Endodermal cell (in vitro differentiated cells): ENCODE results near the gene IL16. TPM values are rescaled to one million over a fixed set of nuclear protein-coding genes. Genes with fewer than 3 reads are reported as not detected.

Source experiments
- DNase-seq: peaks from one replicate; pipeline ENCODE4 v3.0.0-alpha.2; 2017
- H3K27ac ChIP-seq: 2 replicates; pipeline ENCODE4 v1.5.1; 2013; ENCODE audit warnings: mild to moderate bottlenecking, low read depth, low read length, moderate library complexity
- H3K27me3 ChIP-seq: 2 replicates; pipeline ENCODE4 v1.6.1; 2013; ENCODE audit warnings: mild to moderate bottlenecking, low read length, moderate library complexity; ENCODE audit not compliant: insufficient read depth, control insufficient read depth, poor library complexity, severe bottlenecking
- H3K36me3 ChIP-seq: 2 replicates; pipeline ENCODE4 v1.7.0; 2013; ENCODE audit warnings: mild to moderate bottlenecking, low read length, moderate library complexity; ENCODE audit not compliant: control insufficient read depth, insufficient read depth
- H3K4me1 ChIP-seq: one replicate; pipeline ENCODE4 v1.7.0; 2013; ENCODE audit warnings: low read length; ENCODE audit not compliant: control insufficient read depth, insufficient read depth
- H3K4me3 ChIP-seq: 2 replicates; pipeline ENCODE4 v1.5.1; 2013; ENCODE audit warnings: mild to moderate bottlenecking, low read length, moderate library complexity
- H3K9ac ChIP-seq: 2 replicates; pipeline ENCODE4 v1.6.1; 2013; ENCODE audit warnings: mild to moderate bottlenecking, low read length, moderate library complexity; ENCODE audit not compliant: poor library complexity, severe bottlenecking; ENCODE audit errors: extremely low read depth
- H3K9me3 ChIP-seq: 2 replicates; pipeline ENCODE4 v1.6.1; 2013; ENCODE audit warnings: mild to moderate bottlenecking, low read length, moderate library complexity; ENCODE audit not compliant: control insufficient read depth
- H3K27ac Mint-ChIP-seq: 2 replicates; pipeline ENCODE4 v1.8.0; 2020; ENCODE audit warnings: mixed read lengths
- H3K27me3 Mint-ChIP-seq: 2 replicates; pipeline ENCODE4 v1.8.0; 2021; ENCODE audit warnings: mild to moderate bottlenecking, mixed read lengths; ENCODE audit not compliant: insufficient read depth
- H3K36me3 Mint-ChIP-seq: 2 replicates; pipeline ENCODE4 v1.8.0; 2020; ENCODE audit warnings: low read depth, mixed read lengths
- H3K4me1 Mint-ChIP-seq: 2 replicates; pipeline ENCODE4 v1.8.0; 2020; ENCODE audit warnings: mixed read lengths
- H3K4me3 Mint-ChIP-seq: 2 replicates; pipeline ENCODE4 v1.8.0; 2020; ENCODE audit warnings: mild to moderate bottlenecking, moderate library complexity, mixed read lengths
- H3K9me3 Mint-ChIP-seq: 2 replicates; pipeline ENCODE4 v1.8.0; 2020; ENCODE audit warnings: mild to moderate bottlenecking, mixed read lengths
- CTCF ChIP-seq: fragments of 200-600 bp; sonication (generic); conservative IDR thresholded peaks from 2 replicates; pipeline ENCODE4 v1.5.0; 2021; ENCODE audit warnings: antibody characterized with exemption, mild to moderate bottlenecking
- WGBS, 2 experiments: methylation state at CpG; one replicate each; pipeline versions ENCODE4 v1.1.5 to v1.1.7; 2013; ENCODE audit warnings: missing lambda C conversion rate in 2 of 2, mixed read lengths in 1 of 2; ENCODE audit not compliant: insufficient coverage in 1 of 2, insufficient read length in 1 of 2; 5-methylcytosine and 5-hydroxymethylcytosine counted together
- total RNA-seq, 2 donors: library from RNA; stranded (reverse); fragmentation: NEBNext Ultra II Directional in 1 of 2; extraction: Animal tissue kit (Norgen Biotek cat#: 25700) in 1 of 2; gene quantifications; 2 replicates in 1 of 2; 3 replicates in 1 of 2; pipeline ENCODE4 v1.2.1, GENCODE V29; 2021

The IL16 gene
- total RNA-seq, 2 donors from 2014 or later, result 0.13 to 0.24 TPM

GRCh38 chr15:81309647-81310450 lies 113.2 kb downstream of the IL16 start:
- H3K27me3 ChIP-seq, result no peaks in the 10 kb centered on the region
- no peak overlapping the region for H3K4me3 ChIP-seq
- no peak for TF ChIP-seq CTCF
- no peak overlapping the region for H3K27ac Mint-ChIP-seq
- no peaks in the 10 kb centered on the region for H3K9me3 ChIP-seq
- no peaks in the 10 kb centered on the region for H3K27me3 Mint-ChIP-seq
- no peaks in the 10 kb centered on the region for H3K4me1 Mint-ChIP-seq
- H3K9ac ChIP-seq, result no peak overlapping the region
- H3K9me3 Mint-ChIP-seq, result no peaks in the 10 kb centered on the region
- 91 to 94% methylated on average over 5 to 8 of the region's 8 CpGs for WGBS, 2 experiments
- H3K36me3 ChIP-seq, result no peaks in the 10 kb centered on the region
- no peaks in the 10 kb centered on the region for H3K4me1 ChIP-seq
- no peak overlapping the region for H3K27ac ChIP-seq
- no peak overlapping the region for H3K4me3 Mint-ChIP-seq
- H3K36me3 Mint-ChIP-seq, result no peaks in the 10 kb centered on the region
- no peak for DNase-seq

- Histone ChIP-seq H3K9ac (no peak overlapping the region), H3K27me3 (no peaks in the 10 kb centered on the region), H3K9me3 (no peaks in the 10 kb centered on the region), H3K4me3 (no peak overlapping the region), H3K27ac (no peak overlapping the region), H3K4me1 (no peaks in the 10 kb centered on the region), H3K36me3 (no peaks in the 10 kb centered on the region)
- no peaks in the 10 kb centered on the region for H3K36me3 Mint-ChIP-seq
- no peaks in the 10 kb centered on the region for H3K27me3 Mint-ChIP-seq
- no peaks in the 10 kb centered on the region for H3K9me3 Mint-ChIP-seq
- H3K4me1 Mint-ChIP-seq, result no peaks in the 10 kb centered on the region
- 83 to 91% methylated on average over 3 to 5 of the region's 5 CpGs for whole genome bisulfite sequencing, 2 experiments
- H3K27ac Mint-ChIP-seq, result no peak overlapping the region
- DNase-seq, result no peak
- no peak for TF ChIP-seq CTCF
- no peak overlapping the region for H3K4me3 Mint-ChIP-seq
Observed at GRCh38 chr15:81310480-81310879, 113.8 kb downstream of the IL16 start.

GRCh38 chr15:81311752-81312464 lies 115.2 kb downstream of the IL16 start:
- Histone ChIP-seq H3K9me3 (no peaks in the 10 kb centered on the region), H3K27ac (no peak overlapping the region), H3K27me3 (no peaks in the 10 kb centered on the region), H3K9ac (no peak overlapping the region), H3K4me1 (no peaks in the 10 kb centered on the region), H3K4me3 (no peak overlapping the region), H3K36me3 (no peaks in the 10 kb centered on the region)
- Mint-ChIP-seq H3K36me3 (no peaks in the 10 kb centered on the region), H3K9me3 (no peaks in the 10 kb centered on the region), H3K4me3 (no peak overlapping the region), H3K27ac (no peak overlapping the region), H3K27me3 (no peaks in the 10 kb centered on the region), H3K4me1 (no peaks in the 10 kb centered on the region)
- WGBS, 2 experiments, result 93% methylated on average over 6 to 10 of the region's 10 CpGs
- no peak for DNase-seq
- no peak for TF ChIP-seq CTCF
